ENCODE data around the gene BANP.
A peak's percentile ranks its signal among the peaks of the same experiment; 100 is the strongest.
"Not testable (repeated sequence)": the region's sequence is repeated elsewhere in the genome, so short reads cannot be mapped to it uniquely, and the experiment has no call there.

Gene BANP

DNA sequence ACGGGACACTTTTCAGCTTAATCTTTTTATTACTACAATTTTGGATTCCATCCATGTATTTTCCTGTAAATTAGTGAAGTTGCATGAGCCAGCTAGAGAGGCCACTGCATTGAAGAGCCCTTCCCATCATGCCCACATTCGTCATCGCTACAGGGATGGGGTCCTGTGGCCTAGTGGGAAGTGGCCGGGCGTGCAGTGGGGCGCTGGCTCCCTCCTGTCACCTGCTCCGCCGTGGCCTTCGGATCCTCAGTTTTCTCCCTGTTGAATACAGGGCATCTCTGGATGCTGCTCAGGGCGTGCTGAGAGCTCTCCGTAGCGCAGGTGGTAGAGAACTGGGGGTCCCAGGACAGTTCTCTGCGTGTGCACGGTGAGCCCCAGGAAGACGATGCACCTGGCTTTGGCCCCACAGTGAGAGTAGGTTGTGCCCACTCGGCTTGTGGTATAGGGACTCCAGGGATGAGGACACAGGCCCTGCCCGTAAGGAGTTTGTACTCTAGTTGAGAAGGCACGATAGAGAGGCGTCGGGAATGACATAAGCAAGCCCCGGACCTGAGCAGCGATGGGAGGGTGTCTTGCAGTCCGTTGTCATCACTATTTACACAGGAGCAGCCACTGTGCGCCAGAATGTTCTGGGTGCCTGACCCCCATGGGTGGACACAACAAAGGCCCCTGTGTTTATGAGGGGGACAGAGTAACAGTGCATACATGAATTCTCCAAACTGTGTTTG, 74.8 kb downstream of the BANP start:
- Mint-ChIP-seq H3K4me1 (peaks cover 25% of the 10 kb centered on the region), H3K27ac (peak overlapping the region; percentile 64), H3K36me3 (peaks cover 79% of the 10 kb centered on the region)
- ATAC-seq; H3K9me3 Mint-ChIP-seq; H3K4me3 Mint-ChIP-seq; DNase-seq (ENCODE audit: low spot score in 2 of 2): not testable (repeated sequence)

DNA sequence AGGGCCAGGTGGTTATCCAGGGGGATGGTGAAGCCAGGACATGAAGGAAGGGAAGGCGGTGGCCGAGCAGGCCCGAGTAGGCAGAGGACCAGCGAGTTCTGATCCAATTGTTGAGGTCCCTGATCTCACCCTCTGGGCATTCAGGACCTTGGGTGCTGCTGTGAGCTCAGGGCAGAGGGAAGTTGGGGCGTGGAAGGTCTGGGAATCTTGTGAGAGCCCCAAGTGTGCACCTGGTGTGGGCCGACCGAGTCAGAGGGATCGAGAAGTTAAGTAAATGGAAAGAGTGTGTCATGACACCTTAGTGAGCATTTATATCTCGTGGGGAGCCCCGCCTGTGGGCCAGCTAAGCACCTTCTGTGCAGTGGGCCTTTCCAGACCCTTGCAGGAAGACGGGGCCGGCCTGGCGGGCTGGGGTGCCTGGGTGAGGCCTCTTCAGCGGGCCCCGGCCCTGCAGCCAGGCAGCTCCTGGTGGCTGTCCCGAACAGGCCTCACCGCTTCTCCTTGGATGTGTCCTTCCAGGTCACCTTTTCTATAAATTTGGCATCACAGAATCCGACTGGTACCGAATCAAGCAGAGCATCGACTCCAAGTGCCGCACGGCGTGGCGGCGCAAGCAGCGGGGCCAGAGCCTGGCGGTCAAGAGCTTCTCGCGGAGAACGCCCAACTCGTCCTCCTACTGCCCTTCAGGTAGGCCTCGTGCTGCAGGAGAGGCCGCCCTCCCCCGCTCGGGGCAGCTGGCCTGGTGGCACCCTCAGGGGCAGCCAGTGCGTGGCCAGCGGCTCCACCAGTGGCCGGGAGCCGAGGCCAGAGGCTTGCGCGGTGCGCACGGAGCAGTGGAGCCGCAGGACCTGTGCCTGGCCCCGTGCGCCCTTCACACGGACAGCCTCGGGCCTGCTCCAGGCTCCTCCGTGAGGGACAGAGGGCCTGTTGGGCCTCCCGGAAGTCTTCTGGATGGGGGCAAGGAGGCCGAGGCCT, 76.0 kb downstream of the BANP start:
- H3K27ac Mint-ChIP-seq = peak overlapping the region; percentile 64
- H3K4me3 Mint-ChIP-seq = no peak overlapping the region
- ATAC-seq (no peak), DNase-seq (ENCODE audit: low spot score in 2 of 2) (no peak)
- peaks cover 25% of the 10 kb centered on the region for H3K4me1 Mint-ChIP-seq
- H3K9me3 Mint-ChIP-seq = no peaks in the 10 kb centered on the region
- H3K36me3 Mint-ChIP-seq = peaks cover 81% of the 10 kb centered on the region

DNA sequence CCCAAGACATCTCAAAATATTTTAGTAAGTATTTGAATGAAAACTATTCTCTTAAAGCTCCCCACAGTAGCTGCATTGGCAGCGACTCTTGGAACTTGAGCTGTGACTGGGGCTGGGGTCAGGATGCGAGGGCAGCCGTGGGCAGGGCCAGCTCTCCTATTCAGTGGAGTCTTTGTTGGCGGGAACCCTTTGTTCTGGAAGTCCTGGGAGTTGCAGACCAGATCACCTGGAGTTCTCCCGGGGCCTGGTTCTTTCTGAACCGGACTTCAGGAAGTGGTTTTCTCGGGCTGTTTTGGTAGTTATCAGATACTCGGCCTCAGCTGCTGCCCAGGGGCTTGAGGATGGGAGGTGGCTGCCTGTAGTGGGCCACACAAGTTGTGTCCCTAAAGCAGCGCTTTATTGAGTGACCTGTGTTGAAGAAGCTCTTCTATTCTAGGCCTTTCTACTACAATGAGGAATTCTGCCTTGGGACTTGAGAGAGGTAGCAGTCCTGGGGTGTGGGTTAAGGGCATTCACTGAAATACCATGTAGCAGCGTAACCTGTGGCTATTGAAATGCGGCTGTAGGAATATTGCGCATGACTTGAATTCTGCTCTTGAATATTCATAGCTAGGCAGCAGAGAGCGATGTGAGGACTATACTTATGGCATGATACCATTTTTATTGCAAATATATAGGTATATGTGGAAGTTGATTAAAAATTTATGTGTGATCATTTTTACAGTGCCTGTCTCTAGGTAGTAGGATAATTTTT, 77.1 kb downstream of the BANP start:
- H3K4me3 Mint-ChIP-seq; DNase-seq (ENCODE audit: low spot score in 2 of 2); H3K9me3 Mint-ChIP-seq; ATAC-seq; H3K27ac Mint-ChIP-seq: not testable (repeated sequence)
- Mint-ChIP-seq H3K36me3 (peaks cover 75% of the 10 kb centered on the region), H3K4me1 (peaks cover 25% of the 10 kb centered on the region)

- peaks cover 89% of the 10 kb centered on the region for H3K36me3 Mint-ChIP-seq
- peak overlapping the region; percentile 72 for H3K27ac Mint-ChIP-seq
- ATAC-seq = no peak
Measured at GRCh38 chr16:88030498-88030897, 79.3 kb downstream of the BANP start.

GRCh38 chr16:88030961-88031360, 79.7 kb downstream of the BANP start:
- not testable (repeated sequence) for H3K9me3 Mint-ChIP-seq, H3K27ac Mint-ChIP-seq
- H3K36me3 Mint-ChIP-seq = peaks cover 89% of the 10 kb centered on the region

More at GRCh38 chr16:88030498-88030897, 79.3 kb downstream of the BANP start:
- Mint-ChIP-seq H3K4me3 (no peak overlapping the region), H3K9me3 (no peaks in the 10 kb centered on the region), H3K4me1 (peaks cover 15% of the 10 kb centered on the region)
- DNase-seq (ENCODE audit: low spot score in 2 of 2) = no peak

DNA sequence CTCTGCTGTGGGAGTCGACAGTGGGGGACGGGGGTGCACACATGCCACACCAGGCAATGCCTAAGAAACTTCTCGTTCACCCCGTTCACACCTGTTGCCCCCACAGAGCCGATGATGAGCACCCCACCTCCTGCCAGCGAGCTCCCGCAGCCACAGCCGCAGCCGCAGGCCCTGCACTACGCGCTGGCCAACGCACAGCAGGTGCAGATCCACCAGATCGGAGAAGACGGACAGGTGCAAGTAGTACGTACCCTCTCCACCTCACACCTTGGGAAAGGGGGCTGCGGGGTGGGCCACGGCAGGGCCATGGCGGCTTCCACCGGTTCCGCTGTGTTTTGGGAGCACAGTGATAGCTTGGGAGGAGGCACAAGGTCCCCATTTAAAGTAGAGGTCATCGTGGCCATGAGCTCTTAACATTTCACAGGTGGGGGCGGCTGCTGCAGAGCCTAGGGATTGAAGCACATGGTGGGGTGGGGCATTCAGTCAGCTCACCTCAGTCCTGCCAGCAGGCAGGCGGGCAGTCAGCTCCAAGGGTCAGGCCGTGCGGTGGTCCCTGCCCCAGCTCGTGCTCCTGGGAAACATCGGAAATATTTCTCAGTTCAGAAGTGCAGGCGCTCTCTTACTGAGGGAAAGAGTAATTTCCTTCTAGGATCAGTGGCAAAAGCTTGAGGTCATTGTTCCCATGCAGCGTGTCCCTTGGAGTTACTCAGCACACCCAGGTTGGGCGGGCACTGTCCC, 81.9 kb downstream of the BANP start:
- not testable (repeated sequence) for H3K9me3 Mint-ChIP-seq; DNase-seq (ENCODE audit: low spot score in 2 of 2); H3K4me1 Mint-ChIP-seq; ATAC-seq; H3K4me3 Mint-ChIP-seq
- Mint-ChIP-seq H3K27ac (peak overlapping the region; percentile 8), H3K36me3 (peaks cover 88% of the 10 kb centered on the region)

More at GRCh38 chr16:88030961-88031360, 79.7 kb downstream of the BANP start:
- ATAC-seq; H3K4me3 Mint-ChIP-seq; DNase-seq (ENCODE audit: low spot score in 2 of 2): not testable (repeated sequence)
- peaks cover 15% of the 10 kb centered on the region for H3K4me1 Mint-ChIP-seq

DNA sequence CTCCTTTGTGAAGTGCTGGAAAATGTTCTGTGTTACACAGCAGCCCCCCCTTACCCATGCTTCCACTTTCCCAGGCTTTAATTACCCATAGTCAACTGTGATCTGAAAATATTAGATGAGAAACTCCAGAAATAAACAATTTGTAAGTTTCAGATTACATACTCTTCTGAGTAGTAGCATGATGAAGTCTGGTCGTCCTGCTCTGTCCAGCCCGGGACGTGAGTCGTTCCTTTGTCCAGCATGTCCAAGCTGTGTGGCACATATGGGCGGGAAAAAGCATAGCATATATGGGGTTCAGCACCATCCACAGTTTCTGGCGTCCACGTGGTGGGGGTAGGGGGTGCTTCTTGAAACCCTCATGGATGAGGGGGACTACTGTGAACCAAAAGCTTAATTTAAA, 83.5 kb downstream of the BANP start:
- H3K36me3 Mint-ChIP-seq = peaks cover 81% of the 10 kb centered on the region
- H3K4me1 Mint-ChIP-seq = peaks cover 2% of the 10 kb centered on the region
- no peaks in the 10 kb centered on the region for H3K9me3 Mint-ChIP-seq
- no peak for ATAC-seq
- H3K4me3 Mint-ChIP-seq = no peak overlapping the region
- H3K27ac Mint-ChIP-seq = no peak overlapping the region
- DNase-seq (ENCODE audit: low spot score in 2 of 2) = no peak

DNA sequence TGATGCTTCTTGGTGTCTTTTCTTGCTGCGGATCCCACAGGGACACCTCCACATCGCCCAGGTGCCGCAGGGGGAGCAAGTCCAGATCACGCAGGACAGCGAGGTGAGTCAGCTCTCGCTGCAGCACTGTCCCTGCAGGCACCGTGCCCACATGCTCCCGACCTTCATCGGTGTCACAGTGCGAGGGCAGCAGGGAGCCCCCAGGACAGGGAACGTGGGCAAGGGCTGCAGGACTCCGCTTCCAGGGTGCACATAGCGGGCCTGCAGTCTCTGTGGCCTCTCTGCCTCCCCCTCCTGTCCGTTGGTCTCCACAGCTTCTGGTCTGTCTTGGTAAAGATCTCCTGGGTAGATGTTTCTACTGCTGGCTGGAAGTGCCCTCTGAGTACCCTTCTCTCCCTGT, 84.1 kb downstream of the BANP start:
- H3K4me3 Mint-ChIP-seq = no peak overlapping the region
- peaks cover 82% of the 10 kb centered on the region for H3K36me3 Mint-ChIP-seq
- no peaks in the 10 kb centered on the region for H3K4me1 Mint-ChIP-seq
- H3K9me3 Mint-ChIP-seq = no peaks in the 10 kb centered on the region
- ATAC-seq (no peak), DNase-seq (ENCODE audit: low spot score in 2 of 2) (no peak)
- no peak overlapping the region for H3K27ac Mint-ChIP-seq

DNA sequence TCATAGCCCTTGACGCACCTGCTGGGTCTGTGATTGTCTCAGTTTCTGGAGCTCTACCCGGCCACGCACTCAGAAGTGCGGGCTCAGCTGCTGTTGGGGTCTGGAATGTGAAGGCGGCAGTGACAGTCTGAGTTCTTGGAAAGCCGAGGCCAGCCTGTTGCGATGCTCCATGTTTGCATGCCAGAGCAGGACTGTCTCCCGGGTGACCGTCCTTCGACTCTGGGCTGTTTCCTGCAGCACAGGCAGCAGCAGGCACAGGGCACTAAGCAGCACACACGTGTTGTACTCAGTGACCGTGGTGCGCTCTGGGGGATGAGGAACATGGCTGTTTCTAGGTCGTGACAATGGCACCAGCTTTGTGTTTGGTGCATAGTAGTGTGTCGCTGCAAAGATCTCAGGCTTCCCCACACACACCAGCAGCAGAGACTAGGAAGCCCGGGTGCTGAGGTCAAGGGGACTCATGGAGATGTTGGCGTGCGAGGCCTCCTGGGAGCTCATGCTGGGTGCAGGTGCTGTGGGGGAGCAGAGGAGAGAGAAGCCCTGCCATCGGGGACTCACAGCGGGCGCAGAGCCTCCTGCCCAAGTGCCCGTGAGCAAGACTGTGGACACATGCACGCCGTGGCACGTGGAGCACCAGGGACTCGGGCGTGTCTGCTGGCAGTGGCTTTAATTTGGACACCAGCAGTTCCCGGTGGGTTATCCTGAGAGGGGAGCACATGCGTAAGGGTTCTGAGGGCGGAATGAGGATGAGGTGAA, 84.8 kb downstream of the BANP start:
- not testable (repeated sequence) for ATAC-seq; H3K4me3 Mint-ChIP-seq; H3K4me1 Mint-ChIP-seq; H3K9me3 Mint-ChIP-seq; DNase-seq (ENCODE audit: low spot score in 2 of 2)
- Mint-ChIP-seq H3K36me3 (peaks cover 82% of the 10 kb centered on the region), H3K27ac (peak overlapping the region; percentile 43)

DNA sequence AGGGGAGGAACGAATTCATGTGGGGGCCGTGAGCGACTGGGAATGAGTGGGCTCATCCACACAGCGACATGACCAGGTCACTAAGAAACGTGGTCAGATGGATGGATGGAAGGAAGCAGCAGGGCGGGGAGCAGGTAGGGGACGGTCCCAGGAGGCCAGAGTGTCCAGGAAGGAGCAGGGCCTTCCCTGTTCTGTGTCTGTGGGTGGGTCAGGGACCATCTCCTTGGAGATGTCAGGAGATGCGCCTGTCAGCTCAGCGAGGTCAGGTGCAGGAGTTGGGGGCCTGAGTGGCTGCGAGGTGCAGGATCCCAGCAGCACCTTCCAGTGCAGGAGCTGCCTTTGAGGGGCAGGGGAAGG, 85.4 kb downstream of the BANP start:
- H3K4me1 Mint-ChIP-seq; ATAC-seq; H3K9me3 Mint-ChIP-seq; DNase-seq (ENCODE audit: low spot score in 2 of 2); H3K4me3 Mint-ChIP-seq: not testable (repeated sequence)
- Mint-ChIP-seq H3K27ac (peak overlapping the region; percentile 43), H3K36me3 (peaks cover 82% of the 10 kb centered on the region)

DNA sequence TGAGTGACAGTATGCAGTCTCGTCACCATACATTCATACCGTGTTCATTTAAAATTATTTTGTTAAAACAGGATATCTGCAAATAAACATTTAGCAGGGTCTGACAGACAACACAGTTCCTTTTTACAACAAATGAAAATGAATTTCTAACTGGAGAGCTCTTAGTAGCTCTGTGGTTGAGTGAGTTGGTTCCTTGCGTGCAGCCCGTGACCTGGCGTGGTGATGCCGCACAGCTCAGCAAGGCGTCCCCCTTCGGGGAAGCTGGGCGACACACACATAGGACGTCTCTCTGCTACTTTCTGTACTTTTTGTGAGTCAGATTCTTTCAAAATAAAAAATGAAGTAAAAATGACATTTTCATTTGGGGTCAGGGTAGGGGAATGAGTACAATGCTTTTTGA, 86.1 kb downstream of the BANP start:
- H3K36me3 Mint-ChIP-seq = peaks cover 76% of the 10 kb centered on the region
- not testable (repeated sequence) for H3K9me3 Mint-ChIP-seq; H3K27ac Mint-ChIP-seq; ATAC-seq; H3K4me3 Mint-ChIP-seq; DNase-seq (ENCODE audit: low spot score in 2 of 2)
- peaks cover 10% of the 10 kb centered on the region for H3K4me1 Mint-ChIP-seq

GRCh38 chr16:88037876-88038525, 86.8 kb downstream of the BANP start:
- H3K36me3 Mint-ChIP-seq = peaks cover 75% of the 10 kb centered on the region
- H3K4me3 Mint-ChIP-seq, H3K27ac Mint-ChIP-seq: not testable (repeated sequence)

GRCh38 chr16:88038526-88038908, 87.3 kb downstream of the BANP start:
- H3K36me3 Mint-ChIP-seq = peaks cover 78% of the 10 kb centered on the region
- not testable (repeated sequence) for ATAC-seq; H3K4me3 Mint-ChIP-seq; H3K9me3 Mint-ChIP-seq; DNase-seq (ENCODE audit: low spot score in 2 of 2); H3K27ac Mint-ChIP-seq
- H3K4me1 Mint-ChIP-seq = peaks cover 14% of the 10 kb centered on the region

More at GRCh38 chr16:88037876-88038525, 86.8 kb downstream of the BANP start:
- not testable (repeated sequence) for ATAC-seq; DNase-seq (ENCODE audit: low spot score in 2 of 2); H3K9me3 Mint-ChIP-seq
- peaks cover 10% of the 10 kb centered on the region for H3K4me1 Mint-ChIP-seq
